A549 (cell line): ENCODE data around the gene NAPSA. TPM values are rescaled to one million over a fixed set of nuclear protein-coding genes. Genes with fewer than 3 reads are reported as not detected.
A peak's percentile ranks its signal among the peaks of the same experiment; 100 is the strongest.

ENCODE experiments used
- BHLHE40 ChIP-seq: IDR thresholded peaks from 2 replicates; pipeline ENCODE4 v1.6.1; 2012; ENCODE audit warnings: low read depth, low read length, inconsistent platforms
- E2F6 ChIP-seq: IDR thresholded peaks from 2 replicates; pipeline ENCODE4 v1.6.1; 2012; ENCODE audit warnings: low read depth, borderline replicate concordance
- EHF ChIP-seq: fragments of 250-450 bp; sonication (Bioruptor Pico); IDR thresholded peaks from 2 replicates; pipeline ENCODE4 v1.5.0; 2020; ENCODE audit warnings: mild to moderate bottlenecking
- ESRRA ChIP-seq: fragments of 150-350 bp; IDR thresholded peaks from 2 replicates; pipeline ENCODE4 v1.6.1; 2014; ENCODE audit warnings: mild to moderate bottlenecking, low read length, borderline replicate concordance
- FOSL2 ChIP-seq, 2 experiments: fragments of 450-650 bp in 1 of 2; fragments of >200 bp in 1 of 2; sonication (Bioruptor Twin) in 1 of 2; formaldehyde crosslinking; IDR thresholded peaks; 2 replicates each; pipeline versions ENCODE4 v1.5.0 to v1.6.1; 2016 to 2020; ENCODE audit warnings: mild to moderate bottlenecking in 1 of 2, moderate library complexity in 1 of 2
- FOXS1 ChIP-seq: fragments of 250-450 bp; sonication (Bioruptor Pico); IDR thresholded peaks from 2 replicates; pipeline ENCODE4 v1.5.0; 2020; ENCODE audit warnings: mild to moderate bottlenecking, moderate library complexity
- GATA3 ChIP-seq: IDR thresholded peaks from 2 replicates; pipeline ENCODE4 v1.6.1; 2012; ENCODE audit warnings: borderline replicate concordance
- HDAC2 ChIP-seq: fragments of 200-600 bp; sonication (generic); IDR thresholded peaks from 2 replicates; pipeline ENCODE4 v1.6.1; 2016
- HEYL ChIP-seq: fragments of 250-450 bp; sonication (Bioruptor Pico); IDR thresholded peaks from 2 replicates; pipeline ENCODE4 v1.8.0; 2021; ENCODE audit warnings: mild to moderate bottlenecking, moderate library complexity
- HMGXB4 ChIP-seq: fragments of 250-450 bp; sonication (Bioruptor Pico); IDR thresholded peaks from 2 replicates; pipeline ENCODE4 v1.5.0; 2021; ENCODE audit warnings: mild to moderate bottlenecking, moderate library complexity, borderline replicate concordance
- HOXB5 ChIP-seq: fragments of 250-450 bp; sonication (Bioruptor Pico); IDR thresholded peaks from 2 replicates; pipeline ENCODE4 v1.5.0; 2020; ENCODE audit warnings: mild to moderate bottlenecking, moderate library complexity
- JUN ChIP-seq, 2 experiments: fragments of >200 bp; sonication (Bioruptor Twin); formaldehyde crosslinking; IDR thresholded peaks; 2 replicates in 1 of 2; 3 replicates in 1 of 2; pipeline ENCODE4 v1.6.1; 2016 to 2017
- KDM5A ChIP-seq: fragments of 200-600 bp; sonication (generic); IDR thresholded peaks from 2 replicates; pipeline ENCODE4 v1.6.1; 2016; ENCODE audit warnings: antibody characterized with exemption, mild to moderate bottlenecking
- MAFK ChIP-seq: fragments of 450-650 bp; IDR thresholded peaks from 2 replicates; pipeline ENCODE4 v1.6.1; 2014; ENCODE audit not compliant: partially characterized antibody
- MAZ ChIP-seq: fragments of 150-350 bp; IDR thresholded peaks from 2 replicates; pipeline ENCODE4 v1.6.1; 2014; ENCODE audit warnings: antibody characterized with exemption, low read depth, low read length, borderline replicate concordance
- NFE2L2 ChIP-seq: fragments of 150-350 bp; conservative IDR thresholded peaks from 2 replicates; pipeline ENCODE4 v1.6.1; 2014; ENCODE audit warnings: low read length
- NPAS2 ChIP-seq: fragments of 250-450 bp; sonication (Bioruptor Pico); IDR thresholded peaks from 2 replicates; pipeline ENCODE4 v1.8.0; 2022; ENCODE audit warnings: mild to moderate bottlenecking, moderate library complexity, borderline replicate concordance
- NR3C1 ChIP-seq: fragments of >200 bp; sonication (Bioruptor Twin); formaldehyde crosslinking; IDR thresholded peaks from 3 replicates; pipeline ENCODE4 v1.6.1; 2017
- RCOR1 ChIP-seq: fragments of 150-350 bp; IDR thresholded peaks from 2 replicates; pipeline ENCODE4 v1.6.1; 2014; ENCODE audit warnings: antibody characterized with exemption, low read length, low read depth
- RFX5 ChIP-seq: fragments of 450-650 bp; IDR thresholded peaks from 2 replicates; pipeline ENCODE4 v1.7.1; 2014; ENCODE audit warnings: antibody characterized with exemption, mild to moderate bottlenecking, moderate library complexity
- RNF2 ChIP-seq: fragments of 200-600 bp; sonication (generic); IDR thresholded peaks from 2 replicates; pipeline ENCODE4 v1.6.1; 2016; ENCODE audit warnings: low read depth, mild to moderate bottlenecking, antibody characterized with exemption, moderate library complexity, borderline replicate concordance
- TFCP2L1 ChIP-seq: fragments of 250-450 bp; sonication (Bioruptor Pico); IDR thresholded peaks from 2 replicates; pipeline ENCODE4 v1.5.0; 2021; ENCODE audit warnings: mild to moderate bottlenecking
- TP53 ChIP-seq: fragments of 250-450 bp; sonication (Bioruptor Pico); IDR thresholded peaks from 2 replicates; pipeline ENCODE4 v1.5.0; 2021; ENCODE audit warnings: mild to moderate bottlenecking, moderate library complexity
- ZFP36 ChIP-seq: fragments of 450-650 bp; IDR thresholded peaks from 2 replicates; pipeline ENCODE4 v1.6.1; 2014; ENCODE audit warnings: borderline replicate concordance; ENCODE audit not compliant: partially characterized antibody
- ZSCAN20 ChIP-seq: fragments of 250-450 bp; sonication (Bioruptor Pico); IDR thresholded peaks from 2 replicates; pipeline ENCODE4 v1.8.0; 2022; ENCODE audit warnings: mild to moderate bottlenecking, moderate library complexity
- polyA plus RNA-seq, 4 experiments: library from polyadenylated mRNA; depleted of rRNA in 3 of 4; stranded (reverse); fragments of >200 nt; fragmentation: RNase III in 1 of 4; extraction: RNeasy Plus Mini Kit Qiagen cat#74134 plus additional on column Dnase treatment in 1 of 4; gene quantifications; 2 replicates in 3 of 4; 3 replicates in 1 of 4; pipeline ENCODE4 v1.2.3, GENCODE V29; 2011 to 2017
- TF ChIP-seq, protein P1 (sequence below): fragments of 450-650 bp; IDR thresholded peaks from 2 replicates; pipeline ENCODE4 v1.6.1; 2014; ENCODE audit warnings: antibody characterized with exemption
- TF ChIP-seq, protein P2 (sequence below): fragments of 150-350 bp; IDR thresholded peaks from 2 replicates; pipeline ENCODE4 v1.6.1; 2014; ENCODE audit warnings: low read depth, mild to moderate bottlenecking, low read length

NAPSA gene
- polyA plus RNA-seq, 2 of the 4 experiments (the other 2 are of a cell fraction): 1.3 to 1.5 TPM

DNA sequence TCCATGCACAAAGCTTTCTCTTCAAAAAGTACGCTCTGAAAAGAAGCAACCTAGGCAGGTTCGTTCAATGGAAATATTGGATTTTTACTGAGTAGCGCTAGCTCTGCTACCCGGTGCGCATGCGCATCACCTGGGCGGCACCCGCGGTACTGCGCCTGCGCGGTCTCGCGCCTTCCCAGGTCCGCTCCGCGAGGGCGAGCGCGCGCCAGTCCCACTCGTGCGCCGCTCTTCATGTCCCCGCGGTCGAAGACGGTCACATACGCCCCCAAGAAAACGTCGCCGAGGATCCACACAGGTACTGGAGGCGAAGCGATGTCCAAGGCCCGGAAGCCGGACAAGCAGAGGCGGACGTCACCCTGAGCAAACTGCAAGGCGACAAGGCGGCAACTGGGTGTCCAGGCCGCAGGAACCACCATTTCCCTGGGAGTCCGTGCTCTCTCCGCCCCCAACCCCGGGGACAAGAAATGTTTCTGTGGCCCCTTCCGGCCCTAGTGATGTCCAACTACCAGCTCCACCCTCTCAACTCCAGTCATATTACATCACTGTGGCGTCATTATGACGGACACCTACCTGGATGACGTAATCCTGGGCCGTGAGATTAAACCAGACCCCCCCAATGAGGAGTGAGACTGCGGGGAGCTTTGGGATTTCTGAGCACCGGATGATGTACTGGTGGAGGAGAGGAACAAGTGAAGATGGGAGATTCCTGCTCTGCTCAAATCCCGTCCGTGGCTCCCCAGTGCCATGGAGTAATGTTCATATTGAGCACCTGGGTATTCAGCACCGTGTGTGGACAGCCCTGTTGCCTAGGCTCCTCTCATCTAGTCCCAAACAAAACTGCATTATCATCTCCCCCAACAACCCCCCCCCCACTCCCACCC lies 31.5 kb downstream of the NAPSA start (continued):
- TF ChIP-seq HMGXB4 (CRISPR knock-in tag): no peak
- peak; percentile 89; the same call in 1 of the 2 replicates for TF ChIP-seq TP53
- TF ChIP-seq MAZ: no peak
- TF ChIP-seq HOXB5 (CRISPR knock-in tag): peak; percentile 95
- TF ChIP-seq, protein P1, sequence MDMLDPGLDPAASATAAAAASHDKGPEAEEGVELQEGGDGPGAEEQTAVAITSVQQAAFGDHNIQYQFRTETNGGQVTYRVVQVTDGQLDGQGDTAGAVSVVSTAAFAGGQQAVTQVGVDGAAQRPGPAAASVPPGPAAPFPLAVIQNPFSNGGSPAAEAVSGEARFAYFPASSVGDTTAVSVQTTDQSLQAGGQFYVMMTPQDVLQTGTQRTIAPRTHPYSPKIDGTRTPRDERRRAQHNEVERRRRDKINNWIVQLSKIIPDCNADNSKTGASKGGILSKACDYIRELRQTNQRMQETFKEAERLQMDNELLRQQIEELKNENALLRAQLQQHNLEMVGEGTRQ: peak; percentile 42; the same call in 1 of the 2 replicates
- TF ChIP-seq HDAC2: no peak; the same call in 1 of the 2 replicates
- TF ChIP-seq RCOR1: no peak
- no peak; the same call in 1 of the 2 replicates for TF ChIP-seq NPAS2 (CRISPR knock-in tag)
- TF ChIP-seq, protein P2, sequence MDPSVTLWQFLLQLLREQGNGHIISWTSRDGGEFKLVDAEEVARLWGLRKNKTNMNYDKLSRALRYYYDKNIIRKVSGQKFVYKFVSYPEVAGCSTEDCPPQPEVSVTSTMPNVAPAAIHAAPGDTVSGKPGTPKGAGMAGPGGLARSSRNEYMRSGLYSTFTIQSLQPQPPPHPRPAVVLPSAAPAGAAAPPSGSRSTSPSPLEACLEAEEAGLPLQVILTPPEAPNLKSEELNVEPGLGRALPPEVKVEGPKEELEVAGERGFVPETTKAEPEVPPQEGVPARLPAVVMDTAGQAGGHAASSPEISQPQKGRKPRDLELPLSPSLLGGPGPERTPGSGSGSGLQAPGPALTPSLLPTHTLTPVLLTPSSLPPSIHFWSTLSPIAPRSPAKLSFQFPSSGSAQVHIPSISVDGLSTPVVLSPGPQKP: no peak
- TF ChIP-seq FOSL2 (IDR thresholded peaks at IDR 0.05): no peak
- TF ChIP-seq FOSL2 (CRISPR knock-in tag; IDR thresholded peaks at IDR 0.05): peak; percentile 45; the same call in 1 of the 2 replicates
- TF ChIP-seq JUN (IDR thresholded peaks at IDR 0.05): peak; percentile 49 to 89; a peak in 2 of 5 replicates
- TF ChIP-seq ZFP36: peak; percentile 52
- peak; percentile 100 for TF ChIP-seq E2F6
- TF ChIP-seq KDM5A: no peak
- peak; percentile 53; the same call in 1 of the 2 replicates for TF ChIP-seq GATA3
- peak; percentile 85; the same call in 1 of the 2 replicates for TF ChIP-seq EHF (CRISPR knock-in tag)
- peak; percentile 83; the same call in 1 of the 2 replicates for TF ChIP-seq TFCP2L1 (CRISPR knock-in tag)
- TF ChIP-seq ESRRA: no peak
- TF ChIP-seq RNF2: peak; percentile 97; the same call in 1 of the 2 replicates
- no peak for TF ChIP-seq NFE2L2
- no peak for TF ChIP-seq ZSCAN20 (CRISPR knock-in tag)
- peak; percentile 70; the same call in 1 of the 2 replicates for TF ChIP-seq FOXS1
- TF ChIP-seq RFX5: 0 out of 2 replicates have a peak, but pooled peaks have one; percentile 31
- TF ChIP-seq NR3C1: no peak
- no peak for TF ChIP-seq BHLHE40
- TF ChIP-seq HEYL (CRISPR knock-in tag): no peak
- TF ChIP-seq MAFK: no peak
